Stimulated activated CD4-positive, alpha-beta T cell treated with anti-CD3 and anti-CD28 coated beads, Interleukin-15, amount 100 ng/mL, for 1 hour (primary cell): ENCODE data around the gene ERVFRD-1.
"Not testable (repeated sequence)": the region's sequence is repeated elsewhere in the genome, so short reads cannot be mapped to it uniquely, and the experiment has no call there.

Source experiments
- DNase-seq, 2 donors: peaks; one replicate each; pipeline ENCODE4 v3.0.0-alpha.2; 2020; ENCODE audit warnings: low read depth in 1 of 2, low spot score in 1 of 2

The ERVFRD-1 gene

DNA sequence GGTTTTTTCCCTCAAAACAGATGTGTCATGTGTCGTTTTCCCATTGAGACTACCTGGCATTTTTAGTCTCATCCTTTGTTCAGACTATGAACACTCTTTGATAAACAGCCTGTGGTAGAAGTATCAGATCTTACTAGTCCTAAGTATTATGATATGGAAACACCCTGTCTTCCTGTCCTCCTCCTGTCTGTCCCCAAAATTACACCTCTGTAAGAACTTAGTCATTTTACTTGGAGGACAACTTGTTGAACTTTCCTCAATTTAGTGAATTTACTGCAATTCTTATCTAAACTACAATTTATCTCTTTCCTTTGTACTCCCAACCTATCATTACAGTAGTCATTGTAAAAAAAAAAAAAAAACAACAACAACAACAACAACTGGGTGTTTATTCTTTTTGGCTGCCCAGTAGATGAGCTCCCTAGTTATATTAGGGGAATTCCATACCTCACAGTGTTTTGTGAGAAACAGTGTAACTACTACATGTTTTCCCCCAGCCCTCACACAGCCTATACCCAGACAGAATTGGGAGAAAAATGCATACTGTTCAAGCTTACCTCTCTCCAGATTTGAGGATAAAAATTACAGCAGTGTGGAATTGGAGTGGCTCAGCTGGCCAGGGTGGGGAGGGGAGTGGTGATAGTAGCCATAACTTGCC, 18.5 kb upstream of the ERVFRD-1 start:
- DNase-seq = no peak

DNA sequence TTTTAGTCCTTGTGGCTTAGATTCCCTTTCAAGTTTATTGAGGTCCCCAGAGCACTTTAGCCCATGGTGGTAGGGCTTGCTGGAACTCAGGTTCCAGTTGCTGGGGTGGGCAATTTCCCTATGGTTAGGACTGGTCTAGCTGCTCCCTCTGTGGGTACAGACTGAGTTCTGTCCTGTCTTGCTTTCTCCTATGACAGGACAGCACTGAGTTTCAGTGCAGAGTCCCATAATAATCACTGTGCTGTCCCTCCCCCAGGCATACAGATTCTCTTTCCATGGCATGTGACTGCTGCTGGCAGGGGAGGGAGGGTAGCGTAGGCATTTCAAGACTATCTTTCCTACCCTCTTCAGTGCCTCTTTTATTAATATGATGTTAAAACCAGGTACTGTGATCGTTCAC, 17.1 kb upstream of the ERVFRD-1 start:
- DNase-seq = no peak

DNA sequence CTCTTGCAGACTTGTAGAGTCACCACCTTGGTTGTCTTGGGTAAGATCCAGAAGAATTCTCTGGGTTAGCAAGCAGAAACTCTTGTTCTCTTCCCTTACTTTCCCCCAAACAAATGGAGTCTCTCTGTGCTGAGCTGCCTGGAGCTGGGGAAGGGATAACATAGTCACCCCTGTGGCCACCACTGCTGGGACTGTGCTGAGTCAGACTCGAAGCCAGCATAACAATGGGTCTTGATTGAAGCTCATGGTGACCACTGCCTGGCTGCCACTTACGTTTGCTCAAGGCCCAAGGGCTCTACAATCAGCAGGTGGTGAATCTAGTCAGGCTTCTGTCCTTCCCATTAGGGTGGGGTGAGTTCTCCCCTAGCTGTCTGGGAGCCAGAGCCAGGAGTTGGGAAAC, 15.4 kb upstream of the ERVFRD-1 start:
- no peak for DNase-seq

DNA sequence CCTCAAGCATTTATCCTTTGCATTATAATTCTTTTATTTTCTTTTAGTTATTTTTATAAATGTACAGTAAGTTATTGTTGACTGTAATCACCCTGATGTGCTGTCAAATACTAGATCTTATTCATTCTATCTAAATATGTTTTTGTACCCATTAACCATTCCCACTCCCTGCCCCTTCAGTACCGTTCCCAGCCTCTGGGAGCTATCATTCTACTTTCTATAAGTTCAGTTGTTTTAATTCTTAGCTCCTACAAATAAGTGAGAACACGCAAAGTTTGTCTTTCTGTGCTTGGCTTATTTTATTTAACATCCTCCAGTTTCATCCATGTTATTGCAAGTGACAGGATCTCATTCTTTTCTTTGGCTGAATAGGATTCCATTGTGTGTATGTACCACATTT, 12.5 kb upstream of the ERVFRD-1 start:
- no peak for DNase-seq

DNA sequence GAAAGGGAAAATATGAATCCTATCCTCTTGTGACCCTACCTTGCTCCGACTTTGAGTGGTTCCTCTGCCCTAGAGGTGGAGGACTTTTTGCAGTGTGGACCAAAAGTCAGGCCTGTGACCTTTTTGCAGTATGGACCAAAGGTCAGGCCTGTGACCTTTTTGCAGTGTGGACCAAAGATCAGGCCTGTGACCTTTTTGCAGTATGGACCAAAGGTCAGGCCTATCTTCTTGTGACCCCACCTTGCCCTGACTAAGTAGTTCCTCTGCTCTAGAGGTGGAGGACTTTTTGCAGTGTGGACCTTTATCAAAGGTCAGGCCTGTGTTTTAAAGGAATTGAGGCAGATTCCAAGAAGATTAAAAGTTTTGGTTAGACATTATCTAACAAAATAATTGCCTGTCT, 10.9 kb upstream of the ERVFRD-1 start:
- DNase-seq = no peak

DNA sequence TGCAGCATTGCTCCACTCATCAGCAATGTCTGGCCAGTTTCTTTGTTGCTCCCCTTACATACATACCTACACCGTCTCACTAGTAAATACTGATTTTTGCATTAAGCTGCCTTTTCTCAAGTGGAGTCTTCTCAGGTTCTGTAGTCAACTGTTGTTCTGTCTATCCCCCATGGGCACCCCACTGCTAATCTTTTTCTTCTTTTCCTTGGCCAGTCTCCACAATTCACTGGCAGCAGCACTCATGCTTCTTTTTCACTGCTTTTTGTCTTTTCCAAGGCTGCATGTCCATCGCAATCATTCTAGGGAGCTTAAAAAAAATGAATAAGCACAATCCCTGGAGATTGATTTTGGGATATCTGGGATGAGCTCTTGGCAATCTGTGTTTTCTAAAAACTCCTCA, 10.3 kb upstream of the ERVFRD-1 start:
- no peak for DNase-seq

DNA sequence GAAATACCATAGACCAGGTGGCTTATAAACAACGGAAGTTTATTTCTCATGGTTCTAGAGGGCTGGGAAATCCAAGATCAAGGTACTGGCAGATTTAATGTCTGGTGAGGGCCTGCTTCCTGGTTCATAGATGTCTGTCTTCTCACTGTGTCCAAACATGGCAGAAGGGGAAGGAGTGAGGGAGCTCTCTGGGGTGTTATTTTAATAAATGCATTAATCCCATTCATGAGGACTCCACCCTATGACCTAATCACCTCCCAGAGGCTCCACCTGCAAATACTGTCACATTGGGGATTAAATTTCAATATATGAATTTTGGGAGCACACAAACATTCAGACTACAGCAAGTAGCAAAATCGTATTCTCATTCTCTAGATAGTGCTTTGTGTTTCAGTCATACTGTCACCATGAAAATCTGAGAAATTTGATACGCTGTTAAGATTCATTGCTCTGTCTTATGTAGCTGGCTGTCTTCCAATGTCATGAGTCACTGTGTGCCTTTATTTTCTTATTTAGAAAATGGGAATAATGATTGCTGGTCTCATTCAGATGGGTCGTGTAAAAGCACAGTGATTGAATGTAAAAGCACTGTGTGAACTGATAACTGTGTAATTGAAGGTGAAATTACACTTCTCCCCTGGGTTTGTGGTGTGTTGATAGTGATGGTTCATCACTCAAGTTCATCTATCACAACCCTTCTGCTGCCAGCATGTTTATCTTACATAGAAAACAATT, 8.9 kb upstream of the ERVFRD-1 start:
- DNase-seq = no peak

DNA sequence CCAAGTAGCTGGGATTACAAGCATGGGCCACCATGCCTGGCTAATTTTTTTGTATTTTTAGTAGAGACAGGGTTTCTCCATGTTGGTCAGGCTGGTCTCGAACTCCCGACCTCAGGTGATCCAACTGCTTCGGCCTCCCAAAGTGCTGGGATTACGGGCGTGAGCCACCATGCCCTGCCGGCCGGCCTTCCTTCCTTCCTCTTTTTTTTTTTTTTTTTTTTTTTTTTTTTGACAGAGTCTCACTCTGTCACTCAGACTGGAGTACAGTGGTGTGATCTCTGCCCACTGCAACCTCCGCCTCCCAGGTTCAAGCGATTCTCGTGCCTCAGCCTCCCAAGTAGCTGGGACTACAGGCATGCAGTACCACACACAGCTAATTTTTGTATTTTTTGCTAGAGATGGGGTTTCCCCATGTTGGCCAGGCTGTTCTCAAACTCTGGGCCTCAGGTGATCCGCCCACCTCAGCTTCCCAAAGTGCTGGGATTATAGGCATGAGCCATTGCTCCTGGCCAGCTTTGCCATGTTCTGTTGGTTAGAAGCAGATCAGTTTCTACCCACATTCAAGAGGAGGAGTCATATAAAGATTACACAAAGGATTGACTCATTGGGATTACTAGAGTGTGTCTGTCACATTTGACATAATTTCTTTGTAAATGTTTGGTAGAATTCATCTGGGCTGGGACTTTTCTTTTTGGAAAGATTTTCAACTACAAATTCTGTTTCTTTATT, 4.4 kb upstream of the ERVFRD-1 start:
- not testable (repeated sequence) for DNase-seq

DNA sequence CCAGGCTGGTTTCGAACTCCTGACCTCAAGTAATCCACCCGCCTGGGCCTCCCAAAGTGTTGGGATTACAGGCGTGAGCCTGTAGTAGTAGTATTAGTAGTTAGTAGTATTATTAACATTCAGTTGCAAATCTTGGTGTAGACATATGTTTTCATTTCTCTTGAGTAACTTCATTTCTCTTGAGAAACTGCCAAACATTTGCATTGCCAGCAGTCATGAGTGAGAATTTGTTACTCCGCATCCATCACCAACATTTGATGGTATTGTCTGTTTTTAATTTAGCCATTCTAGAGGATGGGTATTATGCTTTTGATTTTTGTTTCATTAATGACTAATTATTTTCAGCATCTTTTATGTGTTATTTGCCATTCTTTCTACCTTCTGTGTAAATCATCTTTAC, 1.5 kb upstream of the ERVFRD-1 start:
- DNase-seq = no peak

DNA sequence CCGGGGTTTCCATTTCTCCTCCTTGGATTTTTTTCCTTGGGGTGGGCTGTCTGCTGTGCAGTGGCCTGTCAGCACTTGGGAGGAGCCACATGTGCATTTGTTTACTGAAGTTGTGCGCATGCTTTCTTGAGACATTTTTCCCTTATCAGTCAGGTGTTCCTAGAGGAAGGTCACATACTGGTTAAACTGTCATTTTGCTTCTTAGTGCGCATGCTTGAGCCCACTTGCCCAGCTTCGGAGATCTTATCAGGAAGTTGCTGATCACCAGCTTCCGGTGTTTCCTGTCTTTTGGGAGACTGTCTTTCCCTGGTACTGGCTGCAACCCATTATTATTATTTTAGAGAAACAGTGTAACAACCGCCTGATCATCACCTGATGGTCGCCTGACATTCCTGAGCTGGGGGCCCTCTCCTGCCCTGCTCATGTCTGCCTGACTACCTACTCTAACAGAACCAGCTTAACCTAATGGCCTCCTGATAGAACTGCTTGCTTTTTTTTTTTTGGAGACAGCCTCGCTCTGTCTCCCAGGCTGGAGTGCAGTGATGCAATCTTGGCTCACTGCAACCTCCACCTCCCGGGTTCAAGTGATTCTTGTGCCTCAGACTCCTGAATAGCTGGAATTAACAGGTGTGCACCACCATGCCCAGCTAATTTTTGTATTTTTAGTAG, 378 bp upstream of the ERVFRD-1 start:
- DNase-seq = no peak

DNA sequence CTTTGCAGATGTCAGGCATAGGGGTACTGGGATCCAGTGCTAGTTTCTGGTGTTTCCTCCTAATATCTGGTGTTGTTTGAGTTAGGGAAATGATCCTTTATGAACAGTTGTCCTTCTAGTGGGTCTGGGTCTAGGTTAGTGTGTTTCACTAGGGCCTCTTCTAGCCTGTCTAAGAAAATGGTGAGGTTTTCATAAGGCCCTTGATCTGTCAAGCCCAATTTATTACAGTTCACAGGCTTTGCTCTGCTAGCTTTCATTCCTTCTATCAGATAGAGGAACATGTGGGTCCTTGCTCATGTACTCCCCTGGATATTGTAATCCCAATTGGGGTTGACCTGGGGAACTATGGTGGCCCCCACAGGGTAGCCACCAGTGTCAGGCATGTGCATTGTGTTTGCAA, 2.8 kb downstream of the ERVFRD-1 start:
- DNase-seq = no peak

DNA sequence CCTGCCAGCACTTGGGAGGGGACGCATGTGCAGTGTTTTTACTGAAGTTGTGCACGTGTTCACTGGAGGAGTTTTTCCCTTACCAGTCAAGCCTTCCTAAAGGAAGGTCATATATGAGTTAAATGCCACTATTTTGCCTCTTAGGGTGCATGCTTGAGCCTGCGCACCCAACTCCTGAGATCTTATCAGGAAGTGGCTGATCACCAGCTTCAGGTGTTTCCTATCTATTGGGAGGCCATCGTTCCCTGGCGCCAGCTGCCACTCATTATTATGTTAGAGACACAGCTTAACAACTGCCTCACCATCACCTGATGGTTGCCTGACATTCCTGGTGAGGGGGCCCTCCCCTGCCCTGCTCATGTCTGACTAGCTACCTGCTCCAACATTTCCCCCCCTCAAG, 8.5 kb downstream of the ERVFRD-1 start:
- no peak for DNase-seq

DNA sequence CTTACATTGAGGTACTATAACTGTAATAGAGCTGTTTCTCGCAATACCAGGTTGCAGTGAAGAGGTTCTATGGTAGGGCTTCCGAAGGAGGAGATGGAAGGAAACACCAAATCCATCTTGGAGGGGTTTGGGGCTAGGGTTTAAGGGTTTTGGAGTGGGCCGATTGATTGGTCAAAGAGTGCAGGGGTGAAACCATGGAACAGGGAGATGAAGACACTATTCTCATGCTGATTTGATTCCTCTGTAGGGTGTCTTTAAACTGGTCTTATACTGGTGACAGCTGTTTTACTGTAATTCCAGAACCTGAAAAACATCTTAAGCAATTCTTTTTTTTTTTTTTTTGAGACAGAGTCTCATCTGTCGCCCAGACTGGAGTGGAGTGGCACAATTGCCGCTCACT, 10.1 kb downstream of the ERVFRD-1 start:
- DNase-seq = no peak

DNA sequence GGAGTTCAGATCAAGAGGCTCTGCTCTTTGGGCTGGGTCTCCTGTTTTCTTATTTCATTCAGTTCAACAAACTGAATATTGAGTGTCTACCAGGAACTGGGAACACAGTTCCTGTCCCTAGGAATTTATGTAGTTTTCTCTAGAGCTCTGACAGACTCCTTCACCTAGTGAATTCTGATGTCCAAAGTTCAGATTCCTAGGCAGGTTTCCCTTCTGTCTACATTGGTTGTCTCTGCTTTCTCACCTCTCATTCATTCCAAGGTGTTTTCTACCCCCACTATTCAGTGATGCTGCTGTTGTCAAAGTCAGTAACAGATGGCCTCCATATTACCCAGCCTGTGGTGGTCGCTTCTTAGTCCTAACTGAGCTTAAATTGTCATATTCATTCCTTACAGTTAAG, 13.5 kb downstream of the ERVFRD-1 start:
- no peak for DNase-seq

DNA sequence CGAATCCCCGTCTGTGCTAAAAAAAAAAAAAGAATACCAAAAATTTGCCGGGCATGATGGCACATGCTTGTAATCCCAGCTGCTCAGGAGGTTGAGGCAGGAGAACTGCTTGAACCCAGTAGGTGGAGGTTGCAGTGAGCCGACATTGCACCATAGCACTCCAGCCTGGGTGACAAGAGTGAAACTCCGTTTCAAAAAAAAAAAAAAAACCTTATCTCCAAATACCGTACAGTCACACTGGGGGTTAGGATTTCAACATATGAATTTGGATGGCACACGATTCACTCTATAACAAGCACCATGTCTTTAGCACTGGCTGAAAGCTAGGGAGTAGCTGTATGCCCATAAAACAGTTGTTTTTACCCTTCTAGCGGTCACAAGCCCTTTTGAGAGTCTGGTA, 14.0 kb downstream of the ERVFRD-1 start:
- DNase-seq = no peak

DNA sequence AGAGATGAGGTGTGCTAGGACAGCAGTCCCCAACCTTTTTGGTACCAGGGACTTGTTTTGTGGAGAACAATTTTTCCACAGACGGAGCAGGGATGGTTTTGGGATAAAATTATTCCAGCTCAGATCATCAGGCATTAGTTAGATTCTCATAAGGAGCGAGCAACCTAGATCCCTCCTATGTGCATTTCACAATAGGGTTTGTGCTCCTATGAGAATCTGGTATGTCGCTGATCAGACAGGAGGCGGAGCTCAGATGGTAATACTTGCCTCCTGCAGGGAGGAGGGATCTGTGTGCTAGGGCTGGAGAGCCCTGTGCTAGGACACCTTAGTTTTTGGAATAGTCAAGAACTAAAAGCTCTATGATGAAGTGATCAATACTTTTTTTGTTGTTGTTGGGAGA, 15.4 kb downstream of the ERVFRD-1 start:
- DNase-seq = no peak

DNA sequence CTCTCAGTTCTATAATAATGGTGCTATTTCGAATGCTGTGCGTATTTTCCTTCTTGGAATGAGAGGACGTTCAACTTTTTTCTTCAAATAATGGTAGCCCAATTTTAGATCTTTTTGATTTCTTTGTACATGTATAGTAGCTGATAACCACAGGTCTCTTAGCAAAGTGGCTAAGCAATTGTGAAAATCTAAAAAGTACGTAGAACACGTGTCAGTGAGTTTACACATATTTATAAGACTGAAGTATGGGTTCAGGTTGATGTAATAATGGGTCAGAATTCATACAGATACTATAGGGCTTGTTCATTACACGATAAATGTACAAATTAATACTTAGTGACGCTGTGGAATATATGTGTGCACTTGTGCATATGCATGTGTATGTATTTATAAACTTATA, 16.6 kb downstream of the ERVFRD-1 start:
- DNase-seq = no peak

DNA sequence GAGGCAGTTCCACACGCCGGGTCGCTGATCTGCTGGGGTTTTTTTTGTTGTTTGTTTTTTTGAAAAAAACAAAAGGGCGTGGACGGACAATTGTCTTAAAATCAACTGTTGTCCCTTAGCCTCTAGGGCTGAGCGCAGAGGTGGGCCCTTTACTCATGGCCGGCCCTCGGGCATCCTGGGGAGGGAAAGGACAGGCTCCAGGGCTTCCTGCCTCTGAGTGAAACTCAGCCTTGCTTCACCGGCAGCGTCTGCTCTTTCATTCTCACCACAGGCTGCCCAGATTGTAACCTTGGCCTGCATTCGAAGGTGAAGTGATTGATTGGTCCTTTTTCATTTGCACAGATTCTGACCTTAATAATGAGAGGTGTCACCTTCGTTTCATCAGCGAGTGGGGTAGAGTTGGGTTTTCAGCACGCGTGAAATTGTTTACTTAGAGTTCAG, 17.1 kb downstream of the ERVFRD-1 start:
- peak; percentile 9 to 10 for DNase-seq

DNA sequence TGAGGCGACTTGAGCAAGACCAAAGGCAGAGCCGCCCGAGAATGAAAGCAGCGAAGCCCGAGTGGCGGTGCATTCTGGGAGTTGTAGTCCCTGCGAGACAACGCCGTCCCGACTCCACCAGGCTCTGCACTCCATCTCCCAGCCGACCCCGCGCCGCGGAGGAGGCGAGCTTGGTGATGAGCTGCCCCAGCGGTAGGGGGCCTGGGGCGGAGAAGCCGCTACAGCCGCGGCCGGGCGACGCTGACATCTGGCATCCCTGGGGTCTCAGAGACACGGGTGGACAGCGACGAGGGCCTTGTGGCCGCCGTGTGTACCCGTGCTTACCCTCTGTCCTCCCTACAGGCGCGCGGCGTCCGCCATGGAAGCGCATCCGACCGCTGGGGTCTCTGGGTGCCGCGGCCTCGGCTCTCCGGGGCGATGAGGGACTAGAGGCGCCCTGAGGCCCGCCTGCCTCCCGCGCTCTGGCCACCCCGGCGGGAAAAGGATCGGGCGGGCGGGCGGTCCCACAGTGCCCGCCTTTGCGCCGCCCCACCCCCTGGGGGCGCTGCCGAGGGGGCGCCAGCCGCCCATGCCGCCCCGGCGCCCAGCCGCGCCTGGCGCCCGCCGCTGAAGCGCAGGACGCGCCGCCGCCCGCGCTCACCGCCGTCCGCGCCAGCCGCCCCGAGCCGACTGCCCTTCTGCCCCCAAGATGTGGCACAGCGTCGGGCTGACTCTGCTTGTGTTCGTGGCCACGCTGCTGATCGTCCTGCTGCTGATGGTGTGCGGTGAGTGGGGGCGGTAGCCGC, 17.7 kb downstream of the ERVFRD-1 start, which contains the start of gene SMIM13:
Gene SMIM13 (plus strand): TSS at position 209 of the 785 bp plus-strand sequence. CDS start 480 bp downstream, at position 689.
- peak; percentile 87 to 90 for DNase-seq

DNA sequence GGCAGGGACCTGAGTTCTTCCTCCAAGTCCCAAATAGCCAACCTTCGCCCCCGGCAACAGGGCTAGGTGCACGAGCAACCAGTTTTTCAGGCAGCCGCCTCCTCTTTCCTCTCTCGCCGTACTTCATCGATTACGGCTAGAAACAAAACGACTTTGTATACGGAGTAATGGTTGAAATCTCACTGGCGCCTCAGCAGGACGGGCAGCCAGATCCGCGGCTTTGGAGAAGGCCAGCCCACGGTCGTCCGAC, 18.2 kb downstream of the ERVFRD-1 start:
- no peak for DNase-seq
